Measurements from ENCODE around the gene CCNK.

- TF ChIP-seq NFIC (IDR thresholded peaks at IDR 0.05; ENCODE audit: low read depth, low read length): no peak
- TF ChIP-seq, protein P1, sequence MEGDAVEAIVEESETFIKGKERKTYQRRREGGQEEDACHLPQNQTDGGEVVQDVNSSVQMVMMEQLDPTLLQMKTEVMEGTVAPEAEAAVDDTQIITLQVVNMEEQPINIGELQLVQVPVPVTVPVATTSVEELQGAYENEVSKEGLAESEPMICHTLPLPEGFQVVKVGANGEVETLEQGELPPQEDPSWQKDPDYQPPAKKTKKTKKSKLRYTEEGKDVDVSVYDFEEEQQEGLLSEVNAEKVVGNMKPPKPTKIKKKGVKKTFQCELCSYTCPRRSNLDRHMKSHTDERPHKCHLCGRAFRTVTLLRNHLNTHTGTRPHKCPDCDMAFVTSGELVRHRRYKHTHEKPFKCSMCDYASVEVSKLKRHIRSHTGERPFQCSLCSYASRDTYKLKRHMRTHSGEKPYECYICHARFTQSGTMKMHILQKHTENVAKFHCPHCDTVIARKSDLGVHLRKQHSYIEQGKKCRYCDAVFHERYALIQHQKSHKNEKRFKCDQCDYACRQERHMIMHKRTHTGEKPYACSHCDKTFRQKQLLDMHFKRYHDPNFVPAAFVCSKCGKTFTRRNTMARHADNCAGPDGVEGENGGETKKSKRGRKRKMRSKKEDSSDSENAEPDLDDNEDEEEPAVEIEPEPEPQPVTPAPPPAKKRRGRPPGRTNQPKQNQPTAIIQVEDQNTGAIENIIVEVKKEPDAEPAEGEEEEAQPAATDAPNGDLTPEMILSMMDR (IDR thresholded peaks at IDR 0.05 in 2 of 3, conservative IDR thresholded peaks at IDR 0.05 in 1 of 3; ENCODE audit: control insufficient read depth in 2 of 3, extremely low read depth in 1 of 3, insufficient read depth in 1 of 3, low read depth in 3 of 3, low read length in 3 of 3): no peak
- no peak for TF ChIP-seq POLR2A (IDR thresholded peaks at IDR 0.05; ENCODE audit: low read depth, low read length)
- TF ChIP-seq ESRRA (IDR thresholded peaks at IDR 0.05; ENCODE audit: low read length): no peak
Observed at GRCh38 chr14:99435327-99435726, 45.9 kb upstream of the CCNK start.

All from GM12878 (cell line).